Panc1 (cell line): Measurements from ENCODE around the gene KATNA1. TPM values are rescaled to one million over a fixed set of nuclear protein-coding genes. Genes with fewer than 3 reads are reported as not detected.

Source experiments
- ATAC-seq: fragments of 200-7000 bp; cut with Tn5 transposase; 2 replicates; pipeline ENCODE4 v1.9.1; 2020; ENCODE audit warnings: mild to moderate bottlenecking, moderate library complexity
- BruUV-seq: library from RNA; stranded (reverse); fragments of 400-500 nt; replicated peaks from 2 replicates; lab custom pipeline; 2021; lab: Mats Ljungman, UMichigan
- CTCF ChIA-PET: fragments of 300-600 bp; sonication (Branson Sonifier 250); formaldehyde crosslinking; loops from one replicate; lab custom pipeline; 2022; ENCODE audit warnings: antibody characterized with exemption; lab: Charles Lee
- POLR2A ChIA-PET: fragments of 300-600 bp; sonication (Branson Sonifier 250); formaldehyde crosslinking; loops from one replicate; lab custom pipeline; 2022; ENCODE audit warnings: antibody characterized with exemption; lab: Charles Lee
- DNase-seq: peaks from one replicate; pipeline ENCODE4 v3.0.0-alpha.2; 2010; ENCODE audit warnings: low read depth, low spot score
- H3K27ac ChIP-seq: 2 replicates; pipeline ENCODE4 v1.5.1; 2011; ENCODE audit warnings: mild to moderate bottlenecking, low read length, inconsistent platforms
- H3K27me3 ChIP-seq: fragments of 200-500 bp; sonication (Bioruptor generic); 2 replicates; pipeline ENCODE4 v1.6.0; 2014; ENCODE audit warnings: low read length, inconsistent platforms; ENCODE audit not compliant: control insufficient read depth, insufficient read depth
- H3K36me3 ChIP-seq: fragments of 200-500 bp; sonication (Bioruptor generic); 2 replicates; pipeline ENCODE4 v1.5.1; 2014; ENCODE audit warnings: inconsistent platforms, mild to moderate bottlenecking, low read length, moderate library complexity; ENCODE audit not compliant: control insufficient read depth, insufficient read depth
- H3K4me1 ChIP-seq: 2 replicates; pipeline ENCODE4 v1.5.1; 2011; ENCODE audit warnings: inconsistent platforms, mild to moderate bottlenecking, low read length, moderate library complexity; ENCODE audit not compliant: control insufficient read depth, insufficient read depth
- H3K4me3 ChIP-seq, 2 experiments: 2 replicates each; pipeline ENCODE4 v1.5.1; 2011 to 2012; ENCODE audit warnings: low read depth in 2 of 2, low read length in 2 of 2, mild to moderate bottlenecking in 2 of 2, inconsistent platforms in 1 of 2, moderate library complexity in 1 of 2
- H3K9me3 ChIP-seq: fragments of 200-500 bp; sonication (Bioruptor generic); 2 replicates; pipeline ENCODE4 v1.5.1; 2014; ENCODE audit warnings: low read depth, mild to moderate bottlenecking, inconsistent platforms, low read length, moderate library complexity; ENCODE audit not compliant: control insufficient read depth, insufficient read depth
- POLR2AphosphoS5 ChIP-seq: IDR thresholded peaks from 2 replicates; pipeline ENCODE4 v1.6.1; 2012; ENCODE audit warnings: mild to moderate bottlenecking, low read depth, low read length, moderate library complexity
- SIN3A ChIP-seq: IDR thresholded peaks from 2 replicates; pipeline ENCODE4 v1.6.1; 2012; ENCODE audit warnings: low read depth, mild to moderate bottlenecking, low read length, moderate library complexity, borderline replicate concordance; ENCODE audit not compliant: insufficient read depth
- TCF7L2 ChIP-seq: IDR thresholded peaks from 2 replicates; pipeline ENCODE4 v1.6.1; 2011; ENCODE audit warnings: mild to moderate bottlenecking, low read depth, low read length, inconsistent platforms
- in situ Hi-C: cut with HindIII; loops from 2 replicates; pipeline ENCODE4 v1.10.0; 2016; ENCODE audit warnings: low sequenced_read_pairs, low pct_unique_long_range_greater_than_20kb
- intact Hi-C: fragments of 100-400 bp; cut with micrococcal nuclease; formaldehyde crosslinking; loops from one replicate; pipeline ENCODE4 v1.10.0; 2022; ENCODE audit not compliant: unreplicated experiment
- total RNA-seq: library from RNA; stranded (reverse); gene quantifications from one replicate; pipeline ENCODE4 v1.2.1, GENCODE V29; 2021; ENCODE audit not compliant: unreplicated experiment
- TF ChIP-seq, protein P1 (sequence below): fragments of 450-650 bp; IDR thresholded peaks from 2 replicates; pipeline ENCODE4 v1.5.1; 2017; ENCODE audit warnings: mild to moderate bottlenecking
- TF ChIP-seq, protein P2 (sequence below), 2 experiments: IDR thresholded peaks; 2 replicates each; pipeline ENCODE4 v1.6.1; 2011 to 2012; ENCODE audit warnings: low read depth in 2 of 2, control low read depth in 1 of 2, low read length in 1 of 2, mild to moderate bottlenecking in 1 of 2, moderate library complexity in 1 of 2; ENCODE audit not compliant: insufficient read depth in 1 of 2

KATNA1 gene
- total RNA-seq, 1 experiment from 2014 or later, result 19.7 TPM

DNA sequence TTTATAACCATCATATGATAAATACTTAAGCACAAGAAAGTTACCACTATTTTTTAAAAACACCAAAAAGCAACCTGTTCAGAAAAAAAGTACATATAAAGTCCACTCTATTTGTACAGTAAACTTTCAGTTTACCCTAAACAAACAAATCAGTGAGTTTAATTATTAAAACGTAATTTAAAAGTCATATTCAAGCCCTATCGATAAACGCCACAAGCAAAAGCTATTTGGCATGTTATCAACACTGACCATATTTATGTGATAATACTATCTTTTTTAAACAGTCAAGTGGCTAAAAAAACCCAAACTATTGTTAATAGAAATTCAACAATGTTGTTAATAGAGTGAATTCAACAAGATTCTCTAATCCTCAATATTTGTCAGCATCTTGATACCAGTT lies 1.9 kb downstream of the KATNA1 start:
- peaks cover 13% of the 10 kb centered on the region for H3K4me1 ChIP-seq
- no TSS peak for BruUV-seq
- H3K27me3 ChIP-seq, result no peaks in the 10 kb centered on the region
- ATAC-seq (no peak), DNase-seq (no peak)
- no peaks in the 10 kb centered on the region for H3K9me3 ChIP-seq
- ChIA-PET POLR2A (no interaction called here), CTCF (interaction anchor here (0.7 kb wide), 1 partner anchor 222 kb away, joined by 7 read pairs; no protein-coding TSS in a partner anchor)
- no peak for TF ChIP-seq TCF7L2
- TF ChIP-seq POLR2AphosphoS5, result no peak
- TF ChIP-seq, protein P1, sequence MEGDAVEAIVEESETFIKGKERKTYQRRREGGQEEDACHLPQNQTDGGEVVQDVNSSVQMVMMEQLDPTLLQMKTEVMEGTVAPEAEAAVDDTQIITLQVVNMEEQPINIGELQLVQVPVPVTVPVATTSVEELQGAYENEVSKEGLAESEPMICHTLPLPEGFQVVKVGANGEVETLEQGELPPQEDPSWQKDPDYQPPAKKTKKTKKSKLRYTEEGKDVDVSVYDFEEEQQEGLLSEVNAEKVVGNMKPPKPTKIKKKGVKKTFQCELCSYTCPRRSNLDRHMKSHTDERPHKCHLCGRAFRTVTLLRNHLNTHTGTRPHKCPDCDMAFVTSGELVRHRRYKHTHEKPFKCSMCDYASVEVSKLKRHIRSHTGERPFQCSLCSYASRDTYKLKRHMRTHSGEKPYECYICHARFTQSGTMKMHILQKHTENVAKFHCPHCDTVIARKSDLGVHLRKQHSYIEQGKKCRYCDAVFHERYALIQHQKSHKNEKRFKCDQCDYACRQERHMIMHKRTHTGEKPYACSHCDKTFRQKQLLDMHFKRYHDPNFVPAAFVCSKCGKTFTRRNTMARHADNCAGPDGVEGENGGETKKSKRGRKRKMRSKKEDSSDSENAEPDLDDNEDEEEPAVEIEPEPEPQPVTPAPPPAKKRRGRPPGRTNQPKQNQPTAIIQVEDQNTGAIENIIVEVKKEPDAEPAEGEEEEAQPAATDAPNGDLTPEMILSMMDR, result no peak
- no peak for TF ChIP-seq SIN3A
- TF ChIP-seq, protein P2, sequence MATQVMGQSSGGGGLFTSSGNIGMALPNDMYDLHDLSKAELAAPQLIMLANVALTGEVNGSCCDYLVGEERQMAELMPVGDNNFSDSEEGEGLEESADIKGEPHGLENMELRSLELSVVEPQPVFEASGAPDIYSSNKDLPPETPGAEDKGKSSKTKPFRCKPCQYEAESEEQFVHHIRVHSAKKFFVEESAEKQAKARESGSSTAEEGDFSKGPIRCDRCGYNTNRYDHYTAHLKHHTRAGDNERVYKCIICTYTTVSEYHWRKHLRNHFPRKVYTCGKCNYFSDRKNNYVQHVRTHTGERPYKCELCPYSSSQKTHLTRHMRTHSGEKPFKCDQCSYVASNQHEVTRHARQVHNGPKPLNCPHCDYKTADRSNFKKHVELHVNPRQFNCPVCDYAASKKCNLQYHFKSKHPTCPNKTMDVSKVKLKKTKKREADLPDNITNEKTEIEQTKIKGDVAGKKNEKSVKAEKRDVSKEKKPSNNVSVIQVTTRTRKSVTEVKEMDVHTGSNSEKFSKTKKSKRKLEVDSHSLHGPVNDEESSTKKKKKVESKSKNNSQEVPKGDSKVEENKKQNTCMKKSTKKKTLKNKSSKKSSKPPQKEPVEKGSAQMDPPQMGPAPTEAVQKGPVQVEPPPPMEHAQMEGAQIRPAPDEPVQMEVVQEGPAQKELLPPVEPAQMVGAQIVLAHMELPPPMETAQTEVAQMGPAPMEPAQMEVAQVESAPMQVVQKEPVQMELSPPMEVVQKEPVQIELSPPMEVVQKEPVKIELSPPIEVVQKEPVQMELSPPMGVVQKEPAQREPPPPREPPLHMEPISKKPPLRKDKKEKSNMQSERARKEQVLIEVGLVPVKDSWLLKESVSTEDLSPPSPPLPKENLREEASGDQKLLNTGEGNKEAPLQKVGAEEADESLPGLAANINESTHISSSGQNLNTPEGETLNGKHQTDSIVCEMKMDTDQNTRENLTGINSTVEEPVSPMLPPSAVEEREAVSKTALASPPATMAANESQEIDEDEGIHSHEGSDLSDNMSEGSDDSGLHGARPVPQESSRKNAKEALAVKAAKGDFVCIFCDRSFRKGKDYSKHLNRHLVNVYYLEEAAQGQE (IDR thresholded peaks at IDR 0.05; ENCODE audit: insufficient read depth in 1 of 2, low read depth in 2 of 2, low read length in 1 of 2), result no peak
- intact Hi-C loops (loop anchor here (10.0 kb wide), 1 partner anchor 82 kb away; the partner anchor contains the start of gene GINM1), in situ Hi-C loops (no loop called here)
- H3K4me3 ChIP-seq, result peak overlapping the region; percentile 82 to 92; a peak in 3 of 4 replicates
- peak overlapping the region; percentile 86 for H3K27ac ChIP-seq
- H3K36me3 ChIP-seq, result peaks cover 7% of the 10 kb centered on the region; the same call in 1 of the 2 replicates

DNA sequence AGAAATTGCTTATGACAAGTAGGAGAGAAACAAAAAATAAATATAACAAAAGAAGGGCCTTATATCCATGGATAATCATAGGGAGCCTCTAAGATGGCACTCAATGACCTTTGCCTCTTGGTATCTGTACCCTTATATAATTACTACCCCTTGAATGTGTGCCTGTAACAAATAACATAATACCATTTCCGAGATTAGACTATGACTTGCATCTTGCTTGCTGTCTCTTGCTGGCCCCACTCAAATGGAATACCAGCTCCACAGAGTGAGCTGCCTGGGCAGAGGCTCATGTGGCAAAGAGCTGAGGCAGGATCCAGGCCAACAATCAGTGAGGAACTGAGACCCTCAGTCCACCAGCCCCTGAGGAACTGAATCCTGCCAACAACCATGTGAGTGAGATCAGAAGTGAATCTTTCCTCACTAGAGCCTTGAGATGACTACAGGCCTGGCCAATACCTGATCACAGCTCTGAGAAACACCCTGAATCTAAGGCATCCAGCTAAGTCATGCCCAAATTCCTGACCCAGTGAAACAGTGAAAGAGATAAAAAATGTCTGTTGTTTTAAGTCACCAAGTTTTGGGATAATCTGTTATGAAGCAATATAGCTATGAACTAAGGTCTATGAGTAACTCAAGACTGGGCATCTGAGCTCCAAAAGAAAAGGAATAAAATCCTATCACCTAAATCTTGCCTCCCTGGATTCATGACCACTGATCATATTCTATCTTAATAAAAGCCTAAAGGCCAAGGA lies 5.5 kb downstream of the KATNA1 start:
- Histone ChIP-seq H3K27me3 (no peaks in the 10 kb centered on the region), H3K36me3 (peaks cover 5% of the 10 kb centered on the region; the same call in 1 of the 2 replicates), H3K27ac (no peak overlapping the region), H3K4me3 (no peak overlapping the region), H3K4me1 (peaks cover 9% of the 10 kb centered on the region; the same call in 1 of the 2 replicates), H3K9me3 (no peaks in the 10 kb centered on the region)
- ChIA-PET POLR2A (no interaction called here), CTCF (interaction anchor here (0.6 to 0.9 kb wide), 2 partner anchors 77 kb away, joined by 4 to 7 read pairs; partner anchors contain the start of gene GINM1)
- no peak for ATAC-seq
- no peak for DNase-seq
- TF ChIP-seq, protein P1, result no peak
- TF ChIP-seq TCF7L2 (no peak), SIN3A (no peak), POLR2AphosphoS5 (no peak)
- TF ChIP-seq, protein P2 (IDR thresholded peaks at IDR 0.05; ENCODE audit: insufficient read depth in 1 of 2, low read depth in 2 of 2, low read length in 1 of 2), result no peak
- in situ Hi-C loops (no loop called here), intact Hi-C loops (loop anchor here (10.0 kb wide), 1 partner anchor 78 kb away; the partner anchor contains the start of gene GINM1)
- BruUV-seq, result no TSS peak
